Spinal cord (tissue), 10 donors: Measurements from ENCODE around the gene PIK3C2G. TPM values are rescaled to one million over a fixed set of nuclear protein-coding genes. Genes with fewer than 3 reads are reported as not detected.

Experiments used
- DNase-seq, 6 donors: peaks; one replicate each; pipeline versions ENCODE4 v3.0.0 to v3.0.0-alpha.2; 2013 to 2015; ENCODE audit warnings: low spot score in 6 of 6, low read depth in 4 of 6
- H3K27ac ChIP-seq: one replicate; pipeline ENCODE4 v1.5.1; 2013; ENCODE audit warnings: low read depth, low read length, control low read depth
- H3K27me3 ChIP-seq: one replicate; pipeline ENCODE4 v1.6.1; 2013; ENCODE audit warnings: low read length; ENCODE audit not compliant: control insufficient read depth, insufficient read depth
- H3K36me3 ChIP-seq: one replicate; pipeline ENCODE4 v1.6.1; 2013; ENCODE audit warnings: low read length; ENCODE audit not compliant: control insufficient read depth, insufficient read depth
- H3K4me1 ChIP-seq: one replicate; pipeline ENCODE4 v1.6.1; 2013; ENCODE audit warnings: low read length; ENCODE audit not compliant: control insufficient read depth, insufficient read depth
- H3K4me3 ChIP-seq: one replicate; pipeline ENCODE4 v1.5.1; 2013; ENCODE audit warnings: low read depth, low read length, control low read depth
- H3K9me3 ChIP-seq: one replicate; pipeline ENCODE4 v1.6.1; 2013; ENCODE audit warnings: low read length; ENCODE audit not compliant: control insufficient read depth, insufficient read depth
- WGBS: methylation state at CpG from one replicate; pipeline ENCODE4 v1.1.5; 2013; ENCODE audit warnings: missing lambda C conversion rate; ENCODE audit not compliant: insufficient coverage; 5-methylcytosine and 5-hydroxymethylcytosine counted together
- polyA plus RNA-seq, 2 donors: library from polyadenylated mRNA; unstranded; fragments of 120-200 nt; gene quantifications; one replicate each; pipeline ENCODE4 v1.2.1, GENCODE V29; 2013; ENCODE audit not compliant: insufficient read length in 2 of 2
- total RNA-seq, 2 donors: library from RNA; depleted of rRNA in 1 of 2; stranded (reverse); fragments of 120-200 nt in 1 of 2; fragments of >200 nt in 1 of 2; gene quantifications; one replicate each; pipeline versions ENCODE4 v1.2.3 to v1.2.4, GENCODE V29; 2013 to 2014
- donor health status: healthy.

PIK3C2G gene
- total and polyA plus RNA-seq, 4 donors = 0.14 to 0.40 (median 0.19) TPM

- Histone ChIP-seq H3K27me3 (no peaks in the 10 kb centered on the region), H3K9me3 (no peaks in the 10 kb centered on the region), H3K36me3 (no peaks in the 10 kb centered on the region), H3K27ac (no peak overlapping the region), H3K4me1 (no peaks in the 10 kb centered on the region), H3K4me3 (no peak overlapping the region)
- 64% methylated on average over 1 of the region's 3 CpGs for WGBS
- no peak for DNase-seq
Measured at GRCh38 chr12:18470251-18470650, 208.9 kb downstream of the PIK3C2G start.

- no peaks in the 10 kb centered on the region for H3K4me1 ChIP-seq
- H3K9me3 ChIP-seq = no peaks in the 10 kb centered on the region
- no peak for DNase-seq
- H3K27ac ChIP-seq = no peak overlapping the region
- no peaks in the 10 kb centered on the region for H3K27me3 ChIP-seq
- H3K4me3 ChIP-seq = no peak overlapping the region
- no CpG with 5 or more reads among the region's 3 CpGs for WGBS
- H3K36me3 ChIP-seq = no peaks in the 10 kb centered on the region
Measured at GRCh38 chr12:18472304-18472703, 211.0 kb downstream of the PIK3C2G start.

GRCh38 chr12:18472806-18473205, 211.5 kb downstream of the PIK3C2G start:
- H3K36me3 ChIP-seq = no peaks in the 10 kb centered on the region
- no peak overlapping the region for H3K27ac ChIP-seq
- H3K27me3 ChIP-seq = no peaks in the 10 kb centered on the region
- H3K4me3 ChIP-seq = no peak overlapping the region
- H3K9me3 ChIP-seq = no peaks in the 10 kb centered on the region
- H3K4me1 ChIP-seq = no peaks in the 10 kb centered on the region
- DNase-seq = no peak
- WGBS = no CpG with 5 or more reads among the region's 9 CpGs

- H3K4me1 ChIP-seq = no peaks in the 10 kb centered on the region
- no peaks in the 10 kb centered on the region for H3K27me3 ChIP-seq
- no peaks in the 10 kb centered on the region for H3K9me3 ChIP-seq
- no peak for DNase-seq
- H3K27ac ChIP-seq = no peak overlapping the region
- no peak overlapping the region for H3K4me3 ChIP-seq
- 78% methylated on average over 4 of the region's 4 CpGs for WGBS
- H3K36me3 ChIP-seq = no peaks in the 10 kb centered on the region
Measured at GRCh38 chr12:18476861-18477260, 215.5 kb downstream of the PIK3C2G start.

GRCh38 chr12:18479256-18479655, 217.9 kb downstream of the PIK3C2G start:
- no peaks in the 10 kb centered on the region for H3K36me3 ChIP-seq
- no peaks in the 10 kb centered on the region for H3K9me3 ChIP-seq
- 100% methylated on average over 1 of the region's 3 CpGs for WGBS
- no peaks in the 10 kb centered on the region for H3K27me3 ChIP-seq
- no peak overlapping the region for H3K4me3 ChIP-seq
- no peak overlapping the region for H3K27ac ChIP-seq
- no peak for DNase-seq
- H3K4me1 ChIP-seq = no peaks in the 10 kb centered on the region

GRCh38 chr12:18482601-18483120, 221.3 kb downstream of the PIK3C2G start:
- WGBS = no CpG with 5 or more reads among the region's 2 CpGs
- no peaks in the 10 kb centered on the region for H3K9me3 ChIP-seq
- no peaks in the 10 kb centered on the region for H3K27me3 ChIP-seq
- H3K36me3 ChIP-seq = no peaks in the 10 kb centered on the region
- DNase-seq = no peak
- H3K4me1 ChIP-seq = no peaks in the 10 kb centered on the region
- H3K27ac ChIP-seq = peak overlapping the region; percentile 22
- no peak overlapping the region for H3K4me3 ChIP-seq

GRCh38 chr12:18483698-18484325, 222.5 kb downstream of the PIK3C2G start:
- peak in 5 of 6 donors; percentile 42 to 84 (median 56) for DNase-seq

GRCh38 chr12:18486036-18486435, 224.7 kb downstream of the PIK3C2G start:
- peak in 1 of 6 donors; percentile 66 for DNase-seq
- WGBS = no CpG with 5 or more reads among the region's 2 CpGs
- H3K4me3 ChIP-seq = no peak overlapping the region
- H3K27me3 ChIP-seq = no peaks in the 10 kb centered on the region
- no peaks in the 10 kb centered on the region for H3K9me3 ChIP-seq
- no peaks in the 10 kb centered on the region for H3K4me1 ChIP-seq
- H3K36me3 ChIP-seq = no peaks in the 10 kb centered on the region
- H3K27ac ChIP-seq = no peak overlapping the region

More at GRCh38 chr12:18483698-18484325, 222.5 kb downstream of the PIK3C2G start:
- Histone ChIP-seq H3K27ac (peak overlapping the region; percentile 22), H3K4me3 (no peak overlapping the region), H3K4me1 (no peaks in the 10 kb centered on the region), H3K27me3 (no peaks in the 10 kb centered on the region), H3K36me3 (no peaks in the 10 kb centered on the region), H3K9me3 (no peaks in the 10 kb centered on the region)
- WGBS = 10% methylated on average over 1 of the region's 3 CpGs

- Histone ChIP-seq H3K4me3 (no peak overlapping the region), H3K4me1 (no peaks in the 10 kb centered on the region), H3K27me3 (no peaks in the 10 kb centered on the region), H3K9me3 (no peaks in the 10 kb centered on the region), H3K36me3 (no peaks in the 10 kb centered on the region), H3K27ac (no peak overlapping the region)
- 36% methylated on average over 2 of the region's 3 CpGs for WGBS
- peak in 1 of 6 donors; percentile 59 for DNase-seq
Measured at GRCh38 chr12:18487509-18487908, 226.2 kb downstream of the PIK3C2G start.

- no peak for DNase-seq
- 89% methylated on average over 1 of the region's 2 CpGs for WGBS
- H3K9me3 ChIP-seq = no peaks in the 10 kb centered on the region
- no peak overlapping the region for H3K4me3 ChIP-seq
- no peaks in the 10 kb centered on the region for H3K27me3 ChIP-seq
- H3K36me3 ChIP-seq = no peaks in the 10 kb centered on the region
- H3K27ac ChIP-seq = no peak overlapping the region
- H3K4me1 ChIP-seq = no peaks in the 10 kb centered on the region
Measured at GRCh38 chr12:18492372-18493025, 231.2 kb downstream of the PIK3C2G start.
